SK-N-SH (cell line): ENCODE measurements around the gene PPT2. TPM values are rescaled to one million over a fixed set of nuclear protein-coding genes. Genes with fewer than 3 reads are reported as not detected.

Experiments used
- FOSL2 ChIP-seq: IDR thresholded peaks from 2 replicates; pipeline ENCODE4 v1.4.0; 2012; ENCODE audit warnings: low read depth, mild to moderate bottlenecking, moderate library complexity, borderline replicate concordance
- FOXM1 ChIP-seq: IDR thresholded peaks from 2 replicates; pipeline ENCODE4 v1.4.0; 2012; ENCODE audit warnings: low read depth, mild to moderate bottlenecking
- GATA2 ChIP-seq: sonication (generic); formaldehyde crosslinking; IDR thresholded peaks from 2 replicates; pipeline ENCODE4 v1.5.0; 2020; ENCODE audit warnings: mild to moderate bottlenecking, missing genetic modification reagents
- MAX ChIP-seq: IDR thresholded peaks from 2 replicates; pipeline ENCODE4 v1.4.0; 2012; ENCODE audit warnings: low read depth
- RXRA ChIP-seq: IDR thresholded peaks from 2 replicates; pipeline ENCODE4 v1.4.0; 2012; ENCODE audit warnings: low read depth, mild to moderate bottlenecking, borderline replicate concordance
- polyA plus RNA-seq, 3 experiments: library from polyadenylated mRNA; depleted of rRNA; stranded (reverse); fragments of >200 nt; gene quantifications; 2 replicates each; pipeline ENCODE4 v1.2.3, GENCODE V29; 2012
- small RNA-seq, 7 experiments: library from RNA; depleted of rRNA; stranded (forward); fragments of <200 nt; gene quantifications; one replicate each; pipeline ENCODE3, GENCODE V24; 2012
- TF ChIP-seq, protein P1 (sequence below): IDR thresholded peaks from 2 replicates; pipeline ENCODE4; 2012
- TF ChIP-seq, protein P2 (sequence below): fragments of 150-350 bp; IDR thresholded peaks from 2 replicates; pipeline ENCODE4 v1.6.1; 2017; ENCODE audit warnings: antibody characterized with exemption, low read length, low read depth, borderline replicate concordance

The PPT2 gene
- polyA plus RNA-seq, 1 of the 3 experiments (the other 2 are of a cell fraction): 32.7 TPM

- TF ChIP-seq, protein P1, sequence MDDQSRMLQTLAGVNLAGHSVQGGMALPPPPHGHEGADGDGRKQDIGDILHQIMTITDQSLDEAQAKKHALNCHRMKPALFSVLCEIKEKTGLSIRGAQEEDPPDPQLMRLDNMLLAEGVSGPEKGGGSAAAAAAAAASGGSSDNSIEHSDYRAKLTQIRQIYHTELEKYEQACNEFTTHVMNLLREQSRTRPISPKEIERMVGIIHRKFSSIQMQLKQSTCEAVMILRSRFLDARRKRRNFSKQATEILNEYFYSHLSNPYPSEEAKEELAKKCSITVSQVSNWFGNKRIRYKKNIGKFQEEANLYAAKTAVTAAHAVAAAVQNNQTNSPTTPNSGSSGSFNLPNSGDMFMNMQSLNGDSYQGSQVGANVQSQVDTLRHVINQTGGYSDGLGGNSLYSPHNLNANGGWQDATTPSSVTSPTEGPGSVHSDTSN: no peak
- TF ChIP-seq FOXM1 (no peak), FOSL2 (no peak), GATA2 (CRISPR knock-in tag) (no peak), RXRA (no peak), MAX (no peak)
- TF ChIP-seq, protein P2, sequence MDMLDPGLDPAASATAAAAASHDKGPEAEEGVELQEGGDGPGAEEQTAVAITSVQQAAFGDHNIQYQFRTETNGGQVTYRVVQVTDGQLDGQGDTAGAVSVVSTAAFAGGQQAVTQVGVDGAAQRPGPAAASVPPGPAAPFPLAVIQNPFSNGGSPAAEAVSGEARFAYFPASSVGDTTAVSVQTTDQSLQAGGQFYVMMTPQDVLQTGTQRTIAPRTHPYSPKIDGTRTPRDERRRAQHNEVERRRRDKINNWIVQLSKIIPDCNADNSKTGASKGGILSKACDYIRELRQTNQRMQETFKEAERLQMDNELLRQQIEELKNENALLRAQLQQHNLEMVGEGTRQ: no peak
Measured at GRCh38 chr6:32212076-32212760, 58.3 kb downstream of the PPT2 start (continued).

Small RNAs within 50 kb of the gene (small RNA-seq; reads per million reads assigned to genes)
- gene AL662884.1: 0 reads per million in 7 experiments
- gene MIR6833: 0 to 0.06 (median 0) reads per million in 7 experiments

Other genes with a start within 250 kb of the PPT2 start
- 0.15 and 0.43 TPM in 2 replicates for gene C2, start 226.4 kb upstream of the PPT2 start, polyA plus RNA-seq (2012; rRNA removed)
- gene CFB, start 208.0 kb upstream of the PPT2 start, polyA plus RNA-seq (2012; rRNA removed): 42.1 and 64.4 TPM in 2 replicates
- gene NELFE, start 195.2 kb upstream of the PPT2 start, polyA plus RNA-seq (2012; rRNA removed): 89.5 and 116 TPM in 2 replicates
- gene SKIC2, start 195.0 kb upstream of the PPT2 start, polyA plus RNA-seq (2012; rRNA removed): 86.3 and 89.4 TPM in 2 replicates
- gene DXO, start 182.0 kb upstream of the PPT2 start, polyA plus RNA-seq (2012; rRNA removed): 25.3 and 27.1 TPM in 2 replicates
- 9.9 and 11.4 TPM in 2 replicates for gene C4A, start 172.1 kb upstream of the PPT2 start, polyA plus RNA-seq (2012; rRNA removed)
- 6.8 and 10.9 TPM in 2 replicates for gene C4B, start 139.3 kb upstream of the PPT2 start, polyA plus RNA-seq (2012; rRNA removed)
- gene CYP21A2, start 115.7 kb upstream of the PPT2 start, polyA plus RNA-seq (2012; rRNA removed): 0.03 TPM in 1 of 2 replicates, not detected in the other
- 0.48 and 0.55 TPM in 2 replicates for gene TNXB, start 44.8 kb upstream of the PPT2 start, polyA plus RNA-seq (2012; rRNA removed)
- gene ATF6B, start 25.9 kb upstream of the PPT2 start, polyA plus RNA-seq (2012; rRNA removed): 61.3 and 73.0 TPM in 2 replicates
- gene FKBPL, start 23.9 kb upstream of the PPT2 start, polyA plus RNA-seq (2012; rRNA removed): 2.7 and 3.5 TPM in 2 replicates
- 1.2 and 1.5 TPM in 2 replicates for gene PRRT1, start 2.2 kb upstream of the PPT2 start, polyA plus RNA-seq (2012; rRNA removed)
- 7.7 and 10.7 TPM in 2 replicates for gene EGFL8, start 10.5 kb downstream of the PPT2 start, polyA plus RNA-seq (2012; rRNA removed)
- 118 and 122 TPM in 2 replicates for gene AGPAT1, start 21.9 kb downstream of the PPT2 start, polyA plus RNA-seq (2012; rRNA removed)
- gene RNF5, start 24.3 kb downstream of the PPT2 start, polyA plus RNA-seq (2012; rRNA removed): 74.8 and 110 TPM in 2 replicates
- gene AGER, start 30.1 kb downstream of the PPT2 start, polyA plus RNA-seq (2012; rRNA removed): 2.9 and 3.5 TPM in 2 replicates
- 74.5 and 83.1 TPM in 2 replicates for gene PBX2, start 36.1 kb downstream of the PPT2 start, polyA plus RNA-seq (2012; rRNA removed)
- 1.5 and 1.9 TPM in 2 replicates for gene GPSM3, start 38.5 kb downstream of the PPT2 start, polyA plus RNA-seq (2012; rRNA removed)
- 2.5 and 2.8 TPM in 2 replicates for gene NOTCH4, start 69.9 kb downstream of the PPT2 start, polyA plus RNA-seq (2012; rRNA removed)
- not detected in 2 replicates for gene TSBP1, start 217.8 kb downstream of the PPT2 start, polyA plus RNA-seq (2012; rRNA removed)